GM04503 (cell line): ENCODE data around the gene NXNL2.

Source experiments
- DNase-seq: peaks from one replicate; pipeline ENCODE4 v3.0.0-alpha.2; 2012; ENCODE audit warnings: low read depth

Gene NXNL2

DNA sequence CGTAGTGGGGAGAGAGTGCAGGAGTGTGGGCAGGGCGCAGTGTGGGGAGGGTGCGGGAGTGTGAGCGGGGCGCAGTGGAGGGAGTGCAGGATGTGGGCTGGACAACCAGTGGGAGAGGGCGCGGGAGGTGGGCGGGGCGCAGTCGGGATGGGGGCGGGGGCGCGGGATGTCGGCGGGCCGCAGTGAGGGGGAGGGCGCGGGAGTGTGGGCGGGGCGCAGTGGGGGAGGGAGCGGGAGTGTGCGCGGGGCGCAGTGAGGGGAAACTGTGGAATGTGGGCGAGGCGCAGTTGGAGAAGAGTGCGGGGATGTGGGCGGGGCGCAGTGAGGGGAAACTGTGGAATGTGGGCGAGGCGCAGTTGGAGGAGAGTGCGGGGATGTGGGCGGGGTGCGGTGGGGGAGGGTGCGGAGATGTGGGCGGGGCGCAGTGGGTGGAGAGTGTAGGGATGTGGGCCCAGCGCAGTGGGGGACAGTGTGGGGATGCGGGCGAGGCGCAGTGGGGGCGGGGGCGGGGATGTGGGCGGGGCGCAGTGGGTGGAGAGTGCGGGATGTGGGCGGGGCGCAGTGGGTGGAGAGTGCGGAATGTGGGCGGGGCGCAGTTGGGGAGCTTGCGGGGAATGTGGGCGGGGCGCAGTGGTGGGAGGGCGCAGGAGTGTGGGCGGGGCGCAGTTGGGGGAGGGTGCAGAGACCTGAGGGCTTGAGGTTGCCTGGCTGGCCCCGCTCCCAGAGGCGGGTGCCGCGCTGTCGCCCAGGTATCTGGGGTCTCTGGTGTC lies at the start of gene NXNL2:
Gene NXNL2 (plus strand): TSS at position 723 of the 770 bp plus-strand sequence. CDS start 257 bp downstream, outside the sequence.
- DNase-seq = peak; percentile 51

DNA sequence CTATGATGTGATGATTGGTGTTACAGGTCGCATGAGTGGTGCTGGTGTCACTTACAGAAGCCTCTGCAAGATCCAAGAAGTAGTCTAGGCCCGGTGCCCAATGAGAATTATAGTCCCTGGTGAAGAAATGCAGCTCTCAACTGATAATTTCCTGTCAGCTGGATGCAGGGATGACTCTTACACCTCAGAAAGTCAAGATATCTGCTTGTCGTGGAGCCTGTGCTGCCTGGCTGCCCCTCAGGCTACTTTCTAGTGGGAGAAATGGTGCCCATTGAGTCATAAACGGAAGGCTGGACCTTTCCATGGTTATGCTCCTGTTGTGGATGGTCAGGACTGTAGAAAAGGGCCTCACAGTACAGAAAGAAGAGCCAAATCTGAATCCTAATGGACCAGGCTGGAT lies 46.8 kb upstream of the NXNL2 start:
- no peak for DNase-seq

DNA sequence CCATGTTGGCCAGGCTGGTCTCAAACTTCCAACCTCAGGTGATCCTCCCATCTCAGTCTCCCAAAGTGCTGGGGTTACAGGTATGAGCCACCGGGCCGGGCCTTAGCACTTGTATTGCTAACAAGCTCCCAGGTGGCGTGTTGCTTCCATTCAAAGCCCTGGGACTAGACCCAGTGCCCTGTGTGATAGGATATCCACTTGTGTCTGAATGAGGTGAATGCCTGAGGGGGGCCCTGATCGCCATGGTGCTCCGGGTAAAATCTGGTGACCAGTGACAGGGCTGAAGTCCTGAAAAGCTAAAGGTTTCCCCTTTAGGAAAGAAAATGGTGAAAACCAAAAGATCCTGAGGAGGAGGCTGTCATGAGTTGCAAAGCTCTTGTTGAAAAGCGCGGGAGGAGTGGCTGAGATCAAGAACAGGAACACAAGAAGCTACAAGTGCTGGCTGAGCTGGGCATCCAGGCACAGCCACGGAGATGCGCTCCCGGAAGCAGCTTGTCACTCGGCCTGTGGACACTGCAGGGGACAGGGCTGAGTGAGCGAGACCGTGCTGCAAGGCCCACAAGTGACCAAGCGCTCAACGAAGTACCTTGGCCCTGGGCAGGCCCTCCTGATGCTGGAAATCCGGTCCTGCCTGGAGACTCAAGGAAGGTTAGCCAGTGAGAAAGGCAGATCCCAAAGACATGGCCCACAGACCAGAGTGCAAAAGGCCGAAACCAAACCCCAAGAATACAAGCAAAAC lies 39.8 kb upstream of the NXNL2 start:
- no peak for DNase-seq

DNA sequence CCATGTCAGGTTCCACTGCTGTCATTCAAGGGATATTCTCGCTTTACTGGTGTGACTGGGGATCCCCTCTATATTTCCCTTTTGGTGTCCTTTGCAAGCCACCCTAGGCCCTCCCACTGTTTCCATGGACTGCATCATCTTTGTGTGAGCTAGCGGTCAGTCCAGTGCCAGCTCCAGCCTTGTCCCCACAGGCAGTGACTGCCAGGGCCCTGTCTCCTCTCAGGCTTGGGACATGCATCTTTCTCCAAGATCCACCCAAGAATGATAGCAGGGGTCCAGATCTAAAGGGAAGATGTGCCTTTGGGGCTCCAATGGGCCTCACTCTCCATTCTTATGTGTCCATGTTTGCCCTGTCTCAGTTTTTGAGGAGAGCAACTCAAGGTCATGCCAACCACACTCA lies 37.8 kb upstream of the NXNL2 start:
- DNase-seq = no peak

DNA sequence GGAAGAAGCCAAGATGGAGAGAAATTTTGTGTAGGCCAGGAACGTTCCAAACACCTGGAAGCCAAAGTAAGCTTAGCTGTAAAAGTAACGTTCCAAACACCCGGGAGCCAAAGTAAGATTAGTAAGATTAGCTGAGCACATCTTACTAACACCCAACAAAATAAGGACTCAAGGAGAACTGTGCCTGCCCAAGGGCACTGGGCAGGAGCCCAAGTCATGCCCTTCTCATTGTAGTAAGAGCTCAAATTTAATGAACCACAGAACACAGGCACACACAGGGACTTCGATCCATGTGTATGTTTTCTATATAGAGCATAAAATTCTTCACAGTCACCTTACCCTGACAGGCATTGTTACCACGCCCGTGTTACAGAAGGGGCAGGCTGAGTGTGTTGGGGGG lies 36.1 kb upstream of the NXNL2 start:
- no peak for DNase-seq

DNA sequence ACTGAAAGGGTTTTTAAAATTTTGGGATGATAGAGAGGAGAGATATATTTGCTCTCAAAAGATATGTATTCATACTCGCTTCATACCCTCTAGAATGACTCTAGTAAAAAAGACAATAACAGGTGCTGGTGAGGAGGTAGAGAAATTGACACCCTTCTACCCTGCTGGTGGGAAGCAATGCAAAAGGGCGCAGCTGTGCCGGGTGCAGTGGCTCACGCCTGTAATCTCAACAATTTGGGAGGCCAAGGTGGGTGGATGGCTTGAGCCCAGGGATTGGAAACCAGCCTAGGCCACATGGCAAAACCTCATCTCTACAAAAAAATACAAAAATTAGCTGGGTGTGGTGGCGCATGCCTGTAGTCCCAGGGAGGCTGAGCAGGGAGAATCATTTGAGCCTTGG lies 33.9 kb upstream of the NXNL2 start:
- DNase-seq = no peak

DNA sequence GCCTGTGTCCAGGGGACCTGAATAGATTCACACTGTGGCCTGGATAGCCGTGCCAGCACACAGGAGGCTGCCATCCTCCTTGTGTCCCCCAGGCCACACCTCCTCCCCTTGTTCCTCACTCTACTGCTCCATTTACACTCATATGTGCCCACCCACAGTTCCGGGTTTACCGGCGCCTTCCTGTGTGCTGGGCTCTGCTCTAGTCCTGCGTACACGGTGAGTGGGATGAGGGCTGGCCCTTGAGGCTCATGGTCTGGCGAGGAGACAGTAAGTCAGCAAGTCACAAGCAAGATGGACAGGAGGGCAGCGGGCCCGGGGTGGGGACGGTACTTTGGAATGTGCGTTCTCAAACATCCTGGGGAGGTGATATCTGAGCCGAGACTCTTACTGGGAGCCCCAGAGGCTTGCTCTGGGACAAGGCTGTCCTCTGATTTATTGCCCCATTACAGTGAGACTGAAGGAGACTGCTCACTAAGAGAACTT lies 32.4 kb upstream of the NXNL2 start:
- DNase-seq = no peak

DNA sequence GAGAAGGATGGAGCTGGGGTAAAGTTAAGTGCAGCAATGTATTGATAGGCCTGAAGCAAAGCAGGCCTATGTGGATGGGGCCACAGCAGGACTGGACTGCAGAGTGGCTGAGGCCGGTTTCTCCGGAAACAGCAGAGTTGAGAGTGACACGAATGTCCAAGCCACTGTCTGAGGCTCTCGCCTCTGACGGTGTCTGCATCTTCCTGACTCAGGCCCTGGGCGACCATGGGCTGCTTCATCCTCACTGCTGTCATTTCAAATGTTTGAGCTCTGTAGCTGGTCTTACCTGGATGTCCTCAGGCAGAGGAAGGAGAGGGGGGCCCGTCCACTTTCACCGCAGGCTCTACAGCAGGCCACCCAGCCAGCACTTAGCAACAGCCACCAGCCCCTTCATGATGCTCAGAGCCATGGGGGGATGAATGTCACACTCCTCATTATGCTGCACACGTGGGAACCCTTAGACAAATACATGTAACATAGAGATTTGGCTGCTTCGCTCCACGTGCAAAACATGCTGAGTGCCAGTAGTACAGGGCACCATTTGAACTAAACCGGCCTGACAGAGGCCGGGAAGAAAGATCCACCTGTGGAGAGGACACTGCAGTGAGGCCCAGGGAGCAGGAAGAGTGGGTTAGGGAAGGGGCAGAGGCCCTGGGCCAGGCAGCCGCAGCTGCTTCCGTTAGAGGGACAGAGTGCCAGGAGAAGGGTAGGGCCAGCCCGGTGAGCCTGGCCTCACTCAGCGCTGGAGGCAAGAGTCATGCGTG lies 31.7 kb upstream of the NXNL2 start:
- DNase-seq = no peak

DNA sequence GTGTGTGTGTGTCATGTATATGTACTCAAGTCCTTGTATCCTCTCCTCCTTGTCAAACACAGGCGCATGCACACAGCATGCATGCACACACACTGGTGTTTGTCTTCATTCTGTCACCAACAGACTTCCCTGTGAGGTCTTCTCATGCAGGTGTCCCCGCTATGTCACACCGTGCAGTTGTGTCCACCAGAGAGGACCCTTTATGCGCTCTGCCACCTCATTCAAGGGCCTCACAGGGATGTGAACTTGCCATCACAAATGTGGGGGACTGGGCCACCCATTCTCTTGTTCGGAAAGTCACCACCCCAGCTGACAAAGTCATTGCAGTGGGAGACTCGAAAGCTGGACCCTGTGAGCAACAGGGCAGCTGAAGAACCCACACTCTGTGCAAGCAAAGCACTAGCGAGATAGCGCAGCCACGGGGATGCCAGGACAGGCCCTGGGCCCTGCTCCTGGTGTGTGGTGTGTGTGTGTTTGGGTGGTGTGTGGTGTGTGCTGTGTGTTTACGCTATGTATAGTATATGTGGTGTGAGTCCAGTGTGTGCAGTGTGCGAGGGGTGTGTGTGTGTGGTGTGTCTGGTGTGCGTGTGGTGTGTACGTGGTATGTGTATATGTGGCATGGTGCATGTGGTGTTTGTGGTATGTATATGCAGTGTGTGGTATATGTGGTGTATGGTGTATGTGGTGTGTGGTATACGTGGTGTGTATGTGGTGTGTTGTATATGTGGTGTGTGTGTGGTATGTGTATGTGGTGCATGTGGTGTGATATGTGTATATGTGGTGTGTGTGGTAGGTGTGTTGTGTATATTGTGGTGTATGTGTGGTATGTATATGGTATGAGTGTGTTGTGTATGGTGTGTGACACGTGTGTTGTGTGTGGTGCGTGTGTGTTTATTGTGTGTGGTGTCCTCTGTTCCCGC lies 30.9 kb upstream of the NXNL2 start:
- no peak for DNase-seq

DNA sequence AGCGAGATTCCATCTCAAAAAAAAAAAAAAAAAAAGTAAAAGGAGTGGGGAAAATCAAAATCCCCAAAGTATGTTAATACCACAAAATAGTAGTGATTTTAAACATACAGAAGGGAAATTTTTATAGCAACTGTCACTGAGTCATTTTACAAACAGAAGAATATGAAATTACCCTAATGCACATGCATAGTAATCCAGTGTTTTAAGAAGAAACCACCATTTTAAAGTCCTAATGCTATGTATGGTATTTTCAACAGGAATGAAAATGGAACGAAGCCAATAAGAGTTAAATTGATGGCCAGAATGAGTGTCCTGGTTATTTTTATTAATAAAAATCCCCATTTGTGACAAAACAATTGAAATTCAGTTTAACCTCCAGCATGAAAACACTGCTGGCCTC lies 26.7 kb upstream of the NXNL2 start:
- DNase-seq = no peak

DNA sequence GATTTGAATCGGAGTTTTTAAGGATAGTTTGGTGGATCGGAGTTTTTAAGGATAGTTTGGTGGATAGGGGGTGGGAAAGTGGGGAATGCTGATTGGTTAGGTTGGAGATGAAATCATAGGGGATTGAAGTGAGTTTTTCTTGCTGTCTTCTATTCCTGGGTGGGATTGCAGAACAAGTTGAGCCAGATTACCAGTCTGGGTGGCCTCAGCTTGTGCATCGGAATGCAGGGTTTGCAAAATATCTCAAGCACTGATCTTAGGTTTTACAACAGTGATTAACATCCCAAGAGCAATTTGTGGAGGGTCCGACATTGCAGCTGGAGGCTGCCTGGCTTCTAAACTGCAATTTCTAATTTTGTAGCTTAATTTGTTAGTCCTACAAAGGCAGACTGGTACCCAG lies 23.1 kb upstream of the NXNL2 start:
- no peak for DNase-seq

DNA sequence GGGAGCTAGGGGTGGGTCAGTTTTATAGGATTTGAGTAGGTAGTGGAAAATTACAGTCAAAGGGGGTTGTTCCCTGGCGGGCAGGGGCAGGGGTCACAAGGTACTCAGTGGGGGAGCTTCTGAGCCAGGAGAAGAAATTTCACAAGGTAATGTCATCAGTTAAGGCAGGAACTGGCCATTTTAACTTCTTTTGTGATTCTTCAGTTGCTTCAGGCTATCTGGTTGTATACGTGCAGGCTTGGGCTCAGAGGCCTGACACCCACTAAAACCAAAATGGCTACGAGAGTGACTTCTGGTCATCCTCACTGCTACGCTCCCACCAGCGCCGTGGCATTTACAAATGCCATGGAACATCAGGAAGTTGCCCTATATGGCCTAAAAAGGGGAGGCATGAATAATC lies 20.7 kb upstream of the NXNL2 start:
- no peak for DNase-seq

DNA sequence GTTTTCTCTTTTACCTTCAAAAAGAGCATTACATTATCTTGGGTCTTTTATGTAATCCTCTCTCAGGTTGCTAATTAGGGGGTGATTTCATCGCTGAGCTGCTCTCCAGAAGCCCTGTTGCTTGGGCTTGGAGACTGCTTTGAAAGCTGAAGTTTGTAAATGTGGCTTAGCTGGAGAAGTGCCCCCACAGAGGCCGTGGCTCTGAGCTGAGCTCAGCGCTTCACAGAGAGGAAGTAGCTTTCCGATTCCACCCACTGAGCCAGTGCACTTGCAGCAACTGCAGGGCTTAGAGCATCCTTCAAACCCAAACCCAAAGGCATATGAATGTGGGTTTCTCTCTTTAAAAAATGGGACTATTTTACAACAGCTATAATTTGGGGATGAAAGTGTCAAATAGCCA lies 13.7 kb upstream of the NXNL2 start:
- no peak for DNase-seq

DNA sequence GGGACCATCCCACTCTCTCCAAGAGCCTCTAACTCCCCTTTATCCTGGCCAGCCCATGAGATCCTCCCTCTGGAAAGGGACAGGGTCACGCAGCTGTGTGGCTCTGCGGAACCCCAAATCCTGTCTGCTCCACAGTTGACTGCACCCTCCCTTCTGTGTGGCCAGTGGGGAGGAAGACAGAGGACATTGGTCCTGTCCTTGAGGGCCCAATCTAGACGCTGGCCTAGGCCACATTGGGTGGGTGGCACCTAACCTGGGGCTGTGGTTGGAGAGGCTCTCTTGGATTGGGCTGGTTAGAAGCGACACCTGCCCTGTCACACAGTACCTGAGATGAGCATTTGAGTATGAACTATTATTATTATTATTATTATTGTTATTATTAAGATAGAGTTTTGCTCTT lies 12.6 kb upstream of the NXNL2 start:
- DNase-seq = no peak

DNA sequence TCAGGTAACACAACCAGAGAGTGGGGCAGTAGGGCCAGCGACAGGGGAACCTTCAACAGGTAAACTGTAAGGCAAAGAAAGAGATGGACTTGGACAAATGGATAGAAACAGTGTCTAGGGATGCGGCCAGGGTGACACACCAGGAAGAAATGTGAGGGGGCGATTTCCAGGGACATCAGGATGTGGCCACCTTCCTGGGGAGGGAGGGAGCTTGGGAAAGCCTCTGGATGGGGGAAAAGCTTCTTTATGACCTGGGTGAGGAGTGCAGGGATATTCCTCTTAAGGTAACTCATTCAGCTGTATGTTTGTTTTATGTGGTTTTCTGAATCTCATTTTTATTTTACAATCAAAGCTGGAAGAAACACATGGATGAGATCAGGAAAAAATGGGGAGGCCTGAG lies 11.9 kb upstream of the NXNL2 start:
- no peak for DNase-seq

DNA sequence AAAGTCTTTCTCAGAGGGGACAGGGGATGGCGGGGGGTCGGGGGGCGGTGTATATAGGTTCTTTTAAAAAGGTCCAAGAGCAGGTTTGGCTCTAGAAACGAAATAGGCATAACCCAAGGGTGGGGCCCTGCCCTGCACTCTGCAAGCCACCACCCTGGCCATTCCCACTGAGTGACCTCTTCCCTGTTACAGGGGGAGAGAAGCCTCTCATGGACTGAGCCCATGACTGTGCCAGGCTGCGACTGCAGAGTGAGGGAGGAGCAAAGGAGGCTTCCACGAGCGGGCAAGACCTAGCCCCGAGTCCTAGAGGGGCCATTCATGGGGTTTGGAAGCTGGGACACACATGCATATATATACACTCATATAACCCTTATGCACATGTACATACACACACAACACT lies 10.1 kb upstream of the NXNL2 start:
- no peak for DNase-seq

DNA sequence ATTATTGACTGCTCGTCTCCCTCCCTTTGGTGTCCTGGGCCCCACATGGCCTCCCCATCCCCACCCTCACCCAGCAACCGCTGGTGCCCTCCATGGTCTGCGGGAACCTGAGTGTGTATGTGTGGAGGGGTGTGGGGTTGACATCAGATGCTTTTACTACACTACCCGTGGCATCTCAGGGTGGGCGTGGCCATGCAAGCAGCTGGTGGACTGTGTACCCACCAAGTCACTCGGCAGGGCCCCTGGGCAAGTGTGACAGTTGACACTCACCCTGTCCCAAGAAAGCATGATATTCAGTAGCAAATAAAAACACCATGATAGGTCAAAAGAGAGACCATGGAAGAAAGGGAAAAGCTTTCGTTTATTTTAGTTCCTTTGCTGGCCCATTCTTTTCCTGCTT lies 7.4 kb upstream of the NXNL2 start:
- DNase-seq = no peak

DNA sequence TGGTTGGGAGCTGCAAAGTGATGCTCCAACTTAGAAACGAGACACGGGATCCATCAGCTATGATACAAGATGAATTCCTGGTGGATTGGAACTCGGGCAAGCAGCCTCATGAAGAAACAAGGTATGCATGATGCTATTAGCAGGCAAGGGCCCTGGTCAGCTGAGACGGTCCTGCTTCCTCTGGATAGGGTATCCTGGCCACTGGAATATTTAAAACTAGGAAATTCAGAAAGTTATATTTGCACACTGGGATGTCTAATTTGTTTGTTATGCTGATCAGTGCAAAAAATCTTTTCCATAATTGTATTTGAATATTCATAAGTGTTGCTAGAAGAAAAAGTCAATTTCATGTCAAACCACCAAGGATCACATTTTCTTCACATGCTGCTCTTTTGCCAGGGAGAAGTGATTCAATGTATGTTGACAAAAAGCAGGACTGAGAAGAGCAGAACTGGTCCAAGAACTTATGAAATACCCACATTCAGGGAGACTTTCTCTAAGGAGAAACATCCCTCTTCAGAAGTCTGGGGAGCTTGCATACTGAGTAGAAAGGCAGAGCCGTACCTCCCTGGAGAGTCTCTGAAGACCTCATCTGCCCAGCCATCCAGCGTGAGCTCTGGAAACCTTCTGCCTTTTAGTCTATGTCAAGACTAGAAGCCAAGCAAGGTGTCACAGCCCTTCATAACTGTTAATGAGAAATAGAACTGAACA lies 6.7 kb upstream of the NXNL2 start:
- DNase-seq = no peak

DNA sequence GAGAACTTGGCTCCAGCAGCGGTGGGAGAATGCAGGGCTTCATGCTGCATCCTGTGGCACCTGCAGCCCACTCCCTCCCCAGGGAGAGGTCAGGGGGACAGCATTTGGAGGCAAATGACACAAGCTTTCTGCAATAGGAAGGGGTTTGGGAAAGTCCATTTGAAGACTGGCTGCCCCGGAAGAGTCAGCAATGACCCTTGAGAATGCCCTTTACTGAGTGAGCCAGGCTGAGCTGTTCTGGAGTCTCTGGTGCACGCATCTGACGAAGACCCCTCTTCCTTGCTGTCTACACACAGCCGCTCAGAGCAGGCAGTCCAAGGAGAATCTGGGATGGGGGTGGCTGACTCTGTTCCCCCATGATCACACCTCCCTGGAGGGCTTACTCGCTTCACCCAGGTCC lies 5.5 kb upstream of the NXNL2 start:
- no peak for DNase-seq

DNA sequence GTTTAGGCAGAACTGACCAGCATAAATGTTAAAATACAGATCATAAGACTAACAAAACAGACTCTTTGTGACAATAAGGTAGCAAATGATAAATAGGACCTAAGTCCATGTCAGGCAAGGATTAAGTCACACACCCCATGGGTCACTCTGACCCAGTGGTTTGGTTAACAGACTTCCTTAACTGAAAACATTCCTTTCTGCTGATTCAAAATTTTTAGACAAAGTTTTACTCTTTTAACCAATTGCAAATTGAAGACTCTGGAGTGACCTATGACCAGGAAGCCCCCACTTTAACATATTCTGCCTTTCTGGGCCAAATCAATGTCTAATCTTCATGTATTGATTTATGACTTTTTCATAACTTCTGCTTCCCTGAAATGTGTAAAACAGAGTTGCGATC lies 4.9 kb upstream of the NXNL2 start:
- peak; percentile 44 for DNase-seq
